ENCODE measurements around the gene MVK. TPM values are rescaled to one million over a fixed set of nuclear protein-coding genes. Genes with fewer than 3 reads are reported as not detected.

The MVK gene
- total RNA-seq, 1 donor from 2014 or later, result 53.1 TPM

- no peak overlapping the region for H3K4me3 ChIP-seq
- no peaks in the 10 kb centered on the region for H3K9me3 ChIP-seq
- no peaks in the 10 kb centered on the region for H3K4me1 ChIP-seq
- TF ChIP-seq CTCF (IDR thresholded peaks at IDR 0.05), result no peak
- H3K27me3 ChIP-seq, result no peaks in the 10 kb centered on the region
- intact Hi-C loops (cut with DNase I), result no loop called here
- no peak overlapping the region for H3K27ac ChIP-seq
- H3K36me3 ChIP-seq, result no peaks in the 10 kb centered on the region
- DNase-seq (ENCODE audit: low spot score in 2 of 2), result no peak
These were observed 45.5 kb downstream of the MVK start for GRCh38 chr12:109619002-109619604.

- intact Hi-C loops (cut with DNase I), result no loop called here
- Histone ChIP-seq H3K27ac (no peak overlapping the region), H3K9me3 (no peaks in the 10 kb centered on the region), H3K36me3 (no peaks in the 10 kb centered on the region), H3K4me1 (no peaks in the 10 kb centered on the region), H3K4me3 (no peak overlapping the region), H3K27me3 (no peaks in the 10 kb centered on the region)
- no peak for DNase-seq (ENCODE audit: low spot score in 2 of 2)
- TF ChIP-seq CTCF (IDR thresholded peaks at IDR 0.05), result no peak
These were observed 47.7 kb downstream of the MVK start for GRCh38 chr12:109621211-109621694.

DNA sequence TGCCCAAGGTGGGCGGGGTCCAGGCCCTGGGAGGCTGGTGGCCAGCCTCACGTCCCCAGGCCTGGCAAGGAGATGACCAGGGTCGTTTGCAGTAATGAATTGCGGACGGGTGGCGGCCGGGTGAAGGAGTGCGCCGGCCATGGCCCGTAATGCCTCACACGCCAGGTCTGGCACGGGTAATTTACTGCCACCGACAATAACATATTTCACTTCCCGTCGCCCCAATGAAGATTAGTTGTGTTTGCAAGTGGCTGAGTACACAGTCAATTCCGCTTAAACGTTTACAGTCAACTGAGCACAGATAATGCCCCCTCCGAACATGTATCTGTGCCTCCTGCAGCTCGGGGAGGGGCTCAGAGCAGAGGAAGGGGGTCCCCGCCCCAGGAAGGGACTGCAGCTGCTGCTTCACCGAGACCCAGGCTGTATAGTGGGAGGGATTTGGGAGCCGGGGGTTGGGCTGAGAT lies 48.3 kb downstream of the MVK start:
- TF ChIP-seq CTCF (IDR thresholded peaks at IDR 0.05), result no peak

DNA sequence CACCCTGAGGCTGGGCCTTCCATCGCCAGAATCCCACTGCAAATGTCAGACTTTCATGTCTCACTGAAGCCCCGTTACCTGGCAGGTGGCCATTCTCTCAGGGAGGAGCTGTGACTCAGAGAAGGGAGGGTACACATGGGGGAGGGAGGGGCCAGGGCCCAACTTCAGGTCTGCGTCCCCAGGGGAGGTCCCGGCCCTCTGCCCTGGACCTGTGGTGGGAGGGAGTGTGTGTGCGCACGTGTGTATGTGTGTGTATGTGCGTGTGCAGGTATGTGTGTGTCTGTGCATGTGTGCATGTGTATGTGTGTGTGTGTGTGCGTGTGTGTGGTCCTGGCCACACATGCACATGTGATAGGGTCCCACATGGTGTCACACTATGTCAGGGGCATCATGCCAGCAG lies 50.9 kb downstream of the MVK start:
- intact Hi-C loops (cut with DNase I), result no loop called here
- Histone ChIP-seq H3K4me3 (no peak overlapping the region), H3K27me3 (no peaks in the 10 kb centered on the region), H3K4me1 (no peaks in the 10 kb centered on the region), H3K9me3 (no peaks in the 10 kb centered on the region), H3K27ac (no peak overlapping the region), H3K36me3 (no peaks in the 10 kb centered on the region)
- no peak for DNase-seq (ENCODE audit: low spot score in 2 of 2)
- no peak for TF ChIP-seq CTCF (IDR thresholded peaks at IDR 0.05)

More for the DNA sequence above, 48.3 kb downstream of the MVK start:
- Histone ChIP-seq H3K4me1 (no peaks in the 10 kb centered on the region), H3K36me3 (no peaks in the 10 kb centered on the region), H3K27ac (no peak overlapping the region), H3K27me3 (no peaks in the 10 kb centered on the region), H3K9me3 (no peaks in the 10 kb centered on the region), H3K4me3 (no peak overlapping the region)
- intact Hi-C loops (cut with DNase I), result no loop called here
- no peak for DNase-seq (ENCODE audit: low spot score in 2 of 2)

- intact Hi-C loops (cut with DNase I), result no loop called here
- H3K27me3 ChIP-seq, result no peaks in the 10 kb centered on the region
- no peaks in the 10 kb centered on the region for H3K9me3 ChIP-seq
- no peaks in the 10 kb centered on the region for H3K36me3 ChIP-seq
- H3K4me1 ChIP-seq, result no peaks in the 10 kb centered on the region
- no peak for DNase-seq (ENCODE audit: low spot score in 2 of 2)
- H3K27ac ChIP-seq, result no peak overlapping the region
- no peak overlapping the region for H3K4me3 ChIP-seq
- no peak for TF ChIP-seq CTCF (IDR thresholded peaks at IDR 0.05)
These were observed 51.6 kb downstream of the MVK start for GRCh38 chr12:109625131-109625559.

All from ascending aorta (tissue), 2 donors.